Measurements from ENCODE around the gene COL25A1. TPM values are rescaled to one million over a fixed set of nuclear protein-coding genes. Genes with fewer than 3 reads are reported as not detected.

Gene COL25A1
- total RNA-seq, 2 donors from 2014 or later = 0.26 to 0.99 TPM

GRCh38 chr4:109123951-109124350 is 178.5 kb downstream of the COL25A1 start:
- ATAC-seq (no peak), DNase-seq (no peak)
- Histone ChIP-seq H3K27me3 (no peaks in the 10 kb centered on the region), H3K27ac (no peak overlapping the region), H3K4me3 (no peak overlapping the region), H3K9me3 (no peaks in the 10 kb centered on the region), H3K4me1 (no peaks in the 10 kb centered on the region), H3K36me3 (replicated peaks in 1 of 2; ENCODE audit: insufficient read depth in 1 of 2, low read depth in 2 of 2) (no peaks in the 10 kb centered on the region)
- no peak for TF ChIP-seq CTCF (IDR thresholded peaks at IDR 0.05)
- WGBS, 2 donors = 78 to 80% methylated on average over 1 of the region's 1 CpG
- intact Hi-C loops (cut with DNase I) = no loop called here

- WGBS, 2 donors = 87 to 93% methylated on average over 1 of the region's 1 CpG
Observed at GRCh38 chr4:109121561-109121960, 180.9 kb downstream of the COL25A1 start.

GRCh38 chr4:109119852-109120251 is 182.6 kb downstream of the COL25A1 start:
- H3K36me3 ChIP-seq (replicated peaks in 1 of 2; ENCODE audit: insufficient read depth in 1 of 2, low read depth in 2 of 2) = no peaks in the 10 kb centered on the region
- WGBS, 2 donors = 66 to 97% methylated on average over 1 of the region's 1 CpG
- no peaks in the 10 kb centered on the region for H3K4me1 ChIP-seq
- no peak overlapping the region for H3K4me3 ChIP-seq
- H3K27me3 ChIP-seq = no peaks in the 10 kb centered on the region
- intact Hi-C loops (cut with DNase I) = no loop called here
- H3K27ac ChIP-seq = no peak overlapping the region
- TF ChIP-seq POLR2A (IDR thresholded peaks at IDR 0.05) (no peak), CTCF (IDR thresholded peaks at IDR 0.05) (no peak)
- DNase-seq (no peak), ATAC-seq (no peak)
- no peaks in the 10 kb centered on the region for H3K9me3 ChIP-seq

More at GRCh38 chr4:109121561-109121960, 180.9 kb downstream of the COL25A1 start:
- DNase-seq = no peak
- intact Hi-C loops (cut with DNase I) = no loop called here
- H3K27ac ChIP-seq = no peak overlapping the region
- TF ChIP-seq CTCF (IDR thresholded peaks at IDR 0.05) (no peak), POLR2A (IDR thresholded peaks at IDR 0.05) (no peak)
- no peaks in the 10 kb centered on the region for H3K36me3 ChIP-seq (replicated peaks in 1 of 2; ENCODE audit: insufficient read depth in 1 of 2, low read depth in 2 of 2)
- H3K4me3 ChIP-seq = no peak overlapping the region
- H3K9me3 ChIP-seq = no peaks in the 10 kb centered on the region
- H3K27me3 ChIP-seq = no peaks in the 10 kb centered on the region
- no peak for ATAC-seq
- no peaks in the 10 kb centered on the region for H3K4me1 ChIP-seq

- Histone ChIP-seq H3K27ac (no peak overlapping the region), H3K27me3 (no peaks in the 10 kb centered on the region), H3K36me3 (replicated peaks in 1 of 2; ENCODE audit: insufficient read depth in 1 of 2, low read depth in 2 of 2) (no peaks in the 10 kb centered on the region), H3K4me1 (no peaks in the 10 kb centered on the region), H3K9me3 (no peaks in the 10 kb centered on the region), H3K4me3 (no peak overlapping the region)
- intact Hi-C loops (cut with DNase I) = no loop called here
- WGBS, 2 donors = 65 to 81% methylated on average over 2 of the region's 2 CpGs
- ATAC-seq (no peak), DNase-seq (no peak)
- no peak for TF ChIP-seq POLR2A (IDR thresholded peaks at IDR 0.05)
- no peak for TF ChIP-seq CTCF (IDR thresholded peaks at IDR 0.05)
Observed at GRCh38 chr4:109118635-109119034, 183.8 kb downstream of the COL25A1 start.

GRCh38 chr4:109114501-109114900 is 188.0 kb downstream of the COL25A1 start:
- Histone ChIP-seq H3K9me3 (no peaks in the 10 kb centered on the region), H3K27ac (no peak overlapping the region), H3K27me3 (no peaks in the 10 kb centered on the region), H3K4me1 (no peaks in the 10 kb centered on the region), H3K36me3 (replicated peaks in 1 of 2; ENCODE audit: insufficient read depth in 1 of 2, low read depth in 2 of 2) (no peaks in the 10 kb centered on the region), H3K4me3 (no peak overlapping the region)
- intact Hi-C loops (cut with DNase I) = no loop called here
- WGBS, 2 donors = 82 to 84% methylated on average over 3 of the region's 3 CpGs
- TF ChIP-seq POLR2A (IDR thresholded peaks at IDR 0.05) (no peak), CTCF (IDR thresholded peaks at IDR 0.05) (no peak)
- DNase-seq (no peak), ATAC-seq (no peak)
